ENCODE measurements around the gene LY6G6D. TPM values are rescaled to one million over a fixed set of nuclear protein-coding genes. Genes with fewer than 3 reads are reported as not detected.

The LY6G6D gene
- total and polyA plus RNA-seq, 4 donors, result not detected

DNA sequence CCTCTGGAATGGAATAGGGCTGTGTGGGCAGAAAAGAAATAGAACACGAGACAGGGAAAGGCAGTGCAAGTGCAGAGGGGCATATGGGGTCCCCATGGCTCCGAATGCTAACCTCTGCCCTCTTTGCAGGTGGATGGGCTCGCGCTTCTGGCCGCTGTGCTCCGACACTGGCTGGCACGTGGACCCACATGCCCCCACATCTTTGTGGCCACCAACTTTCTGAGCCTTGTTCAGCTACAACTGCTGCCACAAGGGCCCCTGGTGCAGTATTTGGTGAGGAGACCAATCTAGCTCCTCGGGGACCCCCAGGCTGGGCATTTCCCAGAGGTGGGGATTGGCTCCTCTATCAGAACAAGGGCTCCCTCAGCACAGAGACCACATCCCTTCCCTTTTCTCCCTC lies 46.2 kb downstream of the LY6G6D start:
- WGBS, result 97% methylated on average over 8 of the region's 8 CpGs
- no peak overlapping the region for H3K27ac ChIP-seq (ENCODE audit: low read depth in 1 of 2, low read length in 2 of 2)
- H3K36me3 ChIP-seq (ENCODE audit: control insufficient read depth in 4 of 4, insufficient read depth in 3 of 4, low read depth in 1 of 4, low read length in 3 of 4), result no peaks in the 10 kb centered on the region

More for the DNA sequence above, 46.2 kb downstream of the LY6G6D start:
- Histone ChIP-seq H3K4me3 (ENCODE audit: low read depth in 1 of 3, low read length in 3 of 3) (no peak overlapping the region), H3K27me3 (ENCODE audit: control insufficient read depth in 4 of 4, insufficient read depth in 4 of 4, low read length in 3 of 4) (no peaks in the 10 kb centered on the region), H3K9me3 (ENCODE audit: control insufficient read depth in 4 of 4, low read length in 3 of 4) (no peaks in the 10 kb centered on the region), H3K9ac (ENCODE audit: low read depth in 1 of 2, low read length in 2 of 2) (no peak overlapping the region), H3K4me1 (ENCODE audit: control insufficient read depth in 4 of 4, insufficient read depth in 4 of 4, low read length in 3 of 4) (no peaks in the 10 kb centered on the region)
- DNase-seq (ENCODE audit: low spot score), result no peak
- TF ChIP-seq CTCF (IDR thresholded peaks at IDR 0.05; ENCODE audit: low read depth, low read length, missing input control) (no peak), YY1 (IDR thresholded peaks at IDR 0.05) (no peak), FOXA2 (IDR thresholded peaks at IDR 0.05) (no peak), HNF4A (conservative IDR thresholded peaks at IDR 0.05) (no peak), TAF1 (conservative IDR thresholded peaks at IDR 0.05) (no peak), HNF4G (IDR thresholded peaks at IDR 0.05) (no peak), ZBTB33 (IDR thresholded peaks at IDR 0.05) (no peak), RXRA (IDR thresholded peaks at IDR 0.05) (no peak), SP1 (IDR thresholded peaks at IDR 0.05) (no peak), NR2F2 (IDR thresholded peaks at IDR 0.05) (no peak), RAD21 (IDR thresholded peaks at IDR 0.05) (no peak), EGR1 (IDR thresholded peaks at IDR 0.05; ENCODE audit: low read depth in 2 of 2) (no peak), JUND (IDR thresholded peaks at IDR 0.05) (no peak), FOXA1 (IDR thresholded peaks at IDR 0.05) (no peak), GABPA (IDR thresholded peaks at IDR 0.05 in 1 of 2, conservative IDR thresholded peaks at IDR 0.05 in 1 of 2) (no peak)
- TF ChIP-seq, protein P1, sequence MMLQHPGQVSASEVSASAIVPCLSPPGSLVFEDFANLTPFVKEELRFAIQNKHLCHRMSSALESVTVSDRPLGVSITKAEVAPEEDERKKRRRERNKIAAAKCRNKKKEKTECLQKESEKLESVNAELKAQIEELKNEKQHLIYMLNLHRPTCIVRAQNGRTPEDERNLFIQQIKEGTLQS (IDR thresholded peaks at IDR 0.05), result no peak
- TF ChIP-seq, protein P2, sequence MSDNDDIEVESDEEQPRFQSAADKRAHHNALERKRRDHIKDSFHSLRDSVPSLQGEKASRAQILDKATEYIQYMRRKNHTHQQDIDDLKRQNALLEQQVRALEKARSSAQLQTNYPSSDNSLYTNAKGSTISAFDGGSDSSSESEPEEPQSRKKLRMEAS (IDR thresholded peaks at IDR 0.05), result no peak
- TF ChIP-seq, protein P3, sequence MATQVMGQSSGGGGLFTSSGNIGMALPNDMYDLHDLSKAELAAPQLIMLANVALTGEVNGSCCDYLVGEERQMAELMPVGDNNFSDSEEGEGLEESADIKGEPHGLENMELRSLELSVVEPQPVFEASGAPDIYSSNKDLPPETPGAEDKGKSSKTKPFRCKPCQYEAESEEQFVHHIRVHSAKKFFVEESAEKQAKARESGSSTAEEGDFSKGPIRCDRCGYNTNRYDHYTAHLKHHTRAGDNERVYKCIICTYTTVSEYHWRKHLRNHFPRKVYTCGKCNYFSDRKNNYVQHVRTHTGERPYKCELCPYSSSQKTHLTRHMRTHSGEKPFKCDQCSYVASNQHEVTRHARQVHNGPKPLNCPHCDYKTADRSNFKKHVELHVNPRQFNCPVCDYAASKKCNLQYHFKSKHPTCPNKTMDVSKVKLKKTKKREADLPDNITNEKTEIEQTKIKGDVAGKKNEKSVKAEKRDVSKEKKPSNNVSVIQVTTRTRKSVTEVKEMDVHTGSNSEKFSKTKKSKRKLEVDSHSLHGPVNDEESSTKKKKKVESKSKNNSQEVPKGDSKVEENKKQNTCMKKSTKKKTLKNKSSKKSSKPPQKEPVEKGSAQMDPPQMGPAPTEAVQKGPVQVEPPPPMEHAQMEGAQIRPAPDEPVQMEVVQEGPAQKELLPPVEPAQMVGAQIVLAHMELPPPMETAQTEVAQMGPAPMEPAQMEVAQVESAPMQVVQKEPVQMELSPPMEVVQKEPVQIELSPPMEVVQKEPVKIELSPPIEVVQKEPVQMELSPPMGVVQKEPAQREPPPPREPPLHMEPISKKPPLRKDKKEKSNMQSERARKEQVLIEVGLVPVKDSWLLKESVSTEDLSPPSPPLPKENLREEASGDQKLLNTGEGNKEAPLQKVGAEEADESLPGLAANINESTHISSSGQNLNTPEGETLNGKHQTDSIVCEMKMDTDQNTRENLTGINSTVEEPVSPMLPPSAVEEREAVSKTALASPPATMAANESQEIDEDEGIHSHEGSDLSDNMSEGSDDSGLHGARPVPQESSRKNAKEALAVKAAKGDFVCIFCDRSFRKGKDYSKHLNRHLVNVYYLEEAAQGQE (IDR thresholded peaks at IDR 0.05), result no peak
